Coronary artery (tissue), 2 donors: ENCODE results near the gene GAST.

Source experiments
- DNase-seq: peaks from one replicate; pipeline ENCODE4 v3.0.0-alpha.2; 2017; ENCODE audit warnings: low spot score
- H3K27ac ChIP-seq, 2 donors: fragments of 200-600 bp; sonication (generic); one replicate each; pipeline ENCODE4 v1.5.1; 2016 to 2019
- H3K4me3 ChIP-seq: fragments of 200-600 bp; sonication (generic); 2 replicates; pipeline ENCODE4 v1.5.1; 2016; ENCODE audit warnings: mild to moderate bottlenecking, moderate library complexity
- TF ChIP-seq, protein P1 (sequence below): fragments of 200-600 bp; sonication (generic); IDR thresholded peaks from one replicate; pipeline ENCODE4 v1.5.1; 2019; ENCODE audit warnings: antibody characterized with exemption

GAST gene, protein sequence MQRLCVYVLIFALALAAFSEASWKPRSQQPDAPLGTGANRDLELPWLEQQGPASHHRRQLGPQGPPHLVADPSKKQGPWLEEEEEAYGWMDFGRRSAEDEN

DNA sequence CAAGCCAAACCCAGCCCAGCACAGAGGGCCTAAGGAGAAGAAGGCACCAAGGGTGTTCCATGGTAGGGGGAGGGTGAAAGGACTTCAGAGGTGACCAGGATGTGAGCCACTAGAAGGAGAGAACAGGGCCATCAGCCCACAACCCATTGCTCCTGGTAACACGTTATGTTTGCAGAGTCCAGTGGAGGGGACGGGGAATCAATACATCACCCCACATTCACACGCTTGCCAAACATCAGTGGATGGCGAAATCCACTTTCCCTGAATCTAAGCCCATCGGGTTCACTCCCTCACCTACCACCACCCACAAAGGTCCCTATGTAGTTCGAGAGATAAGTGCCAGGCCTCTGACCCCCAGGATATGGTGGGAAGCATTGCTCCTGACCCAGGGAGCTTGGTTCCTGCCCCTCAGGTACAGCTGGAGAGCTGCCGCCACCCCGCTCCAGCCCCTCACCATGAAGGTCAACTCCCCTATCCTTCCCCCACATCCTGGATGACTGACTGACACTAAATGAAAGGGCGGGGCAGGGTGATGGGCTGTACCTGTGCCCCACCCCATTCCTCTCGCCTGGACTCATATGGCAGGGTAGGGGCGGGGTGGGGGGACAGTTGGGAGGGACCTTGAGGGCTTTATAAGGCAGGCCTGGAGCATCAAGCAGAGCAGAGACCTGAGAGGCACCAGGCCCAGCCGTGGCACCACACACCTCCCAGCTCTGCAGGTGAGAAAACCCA, at the start of gene GAST:
TSS of gene GAST (plus strand) at position 663 of the 732 bp plus-strand sequence. CDS start 3,106 bp downstream, outside the sequence.
- TF ChIP-seq, protein P1, sequence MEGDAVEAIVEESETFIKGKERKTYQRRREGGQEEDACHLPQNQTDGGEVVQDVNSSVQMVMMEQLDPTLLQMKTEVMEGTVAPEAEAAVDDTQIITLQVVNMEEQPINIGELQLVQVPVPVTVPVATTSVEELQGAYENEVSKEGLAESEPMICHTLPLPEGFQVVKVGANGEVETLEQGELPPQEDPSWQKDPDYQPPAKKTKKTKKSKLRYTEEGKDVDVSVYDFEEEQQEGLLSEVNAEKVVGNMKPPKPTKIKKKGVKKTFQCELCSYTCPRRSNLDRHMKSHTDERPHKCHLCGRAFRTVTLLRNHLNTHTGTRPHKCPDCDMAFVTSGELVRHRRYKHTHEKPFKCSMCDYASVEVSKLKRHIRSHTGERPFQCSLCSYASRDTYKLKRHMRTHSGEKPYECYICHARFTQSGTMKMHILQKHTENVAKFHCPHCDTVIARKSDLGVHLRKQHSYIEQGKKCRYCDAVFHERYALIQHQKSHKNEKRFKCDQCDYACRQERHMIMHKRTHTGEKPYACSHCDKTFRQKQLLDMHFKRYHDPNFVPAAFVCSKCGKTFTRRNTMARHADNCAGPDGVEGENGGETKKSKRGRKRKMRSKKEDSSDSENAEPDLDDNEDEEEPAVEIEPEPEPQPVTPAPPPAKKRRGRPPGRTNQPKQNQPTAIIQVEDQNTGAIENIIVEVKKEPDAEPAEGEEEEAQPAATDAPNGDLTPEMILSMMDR = no peak
- no peak for DNase-seq
- Histone ChIP-seq H3K4me3 (no peak within 1 kb of the TSS), H3K27ac (no peak within 1 kb of the TSS)

DNA sequence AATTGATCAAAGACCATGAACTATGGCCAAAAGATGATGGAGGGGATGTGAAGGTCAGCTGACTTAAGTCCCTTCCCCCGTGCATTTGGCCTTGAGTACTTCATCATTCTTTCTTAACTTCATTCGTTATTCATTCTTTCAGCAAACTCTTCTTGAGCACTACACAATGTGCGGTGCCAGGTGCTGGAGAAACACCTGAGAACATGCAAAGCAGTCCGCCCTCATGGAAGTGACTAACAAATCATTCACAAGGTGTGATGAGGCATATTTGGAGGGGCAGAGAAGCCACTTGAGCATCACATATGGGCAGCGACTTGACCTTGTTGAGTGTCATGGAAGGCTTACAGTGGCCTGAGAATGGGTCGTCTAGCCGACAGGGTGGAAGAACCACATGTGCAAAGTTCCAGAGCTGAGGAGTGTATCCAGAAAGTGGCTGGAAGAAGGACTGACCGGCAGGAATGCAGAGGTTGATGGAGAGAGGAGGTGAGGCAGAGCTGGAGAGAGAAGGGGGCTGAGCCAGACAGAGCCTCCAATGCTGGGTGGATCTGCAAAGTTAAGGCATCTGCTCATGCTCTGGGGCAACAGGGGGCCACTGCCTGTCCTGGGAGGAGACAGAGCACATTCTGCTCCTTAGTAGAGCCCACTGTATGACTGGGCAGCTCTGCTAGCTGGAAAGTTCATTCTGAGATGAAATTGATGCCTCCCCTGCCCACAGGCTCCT, 48.5 kb upstream of the GAST start:
- DNase-seq = no peak
- H3K27ac ChIP-seq = no peak overlapping the region
- TF ChIP-seq, protein P1 = no peak
- H3K4me3 ChIP-seq = no peak overlapping the region

DNA sequence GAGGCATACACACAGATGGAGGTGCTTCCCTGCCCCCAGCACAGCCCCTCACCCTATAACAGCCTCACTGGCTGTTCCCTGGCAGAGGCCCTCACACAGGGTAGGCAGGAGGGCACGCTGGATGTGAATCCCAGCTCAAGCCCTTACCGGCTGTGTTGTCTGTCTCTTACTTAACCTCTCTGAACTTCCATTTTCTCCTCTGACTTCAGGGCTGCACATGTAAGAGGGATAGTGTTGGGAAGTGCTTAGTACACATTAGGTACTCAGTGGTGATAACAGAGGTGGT, 48.0 kb upstream of the GAST start:
- TF ChIP-seq, protein P1 = no peak
- no peak for DNase-seq

DNA sequence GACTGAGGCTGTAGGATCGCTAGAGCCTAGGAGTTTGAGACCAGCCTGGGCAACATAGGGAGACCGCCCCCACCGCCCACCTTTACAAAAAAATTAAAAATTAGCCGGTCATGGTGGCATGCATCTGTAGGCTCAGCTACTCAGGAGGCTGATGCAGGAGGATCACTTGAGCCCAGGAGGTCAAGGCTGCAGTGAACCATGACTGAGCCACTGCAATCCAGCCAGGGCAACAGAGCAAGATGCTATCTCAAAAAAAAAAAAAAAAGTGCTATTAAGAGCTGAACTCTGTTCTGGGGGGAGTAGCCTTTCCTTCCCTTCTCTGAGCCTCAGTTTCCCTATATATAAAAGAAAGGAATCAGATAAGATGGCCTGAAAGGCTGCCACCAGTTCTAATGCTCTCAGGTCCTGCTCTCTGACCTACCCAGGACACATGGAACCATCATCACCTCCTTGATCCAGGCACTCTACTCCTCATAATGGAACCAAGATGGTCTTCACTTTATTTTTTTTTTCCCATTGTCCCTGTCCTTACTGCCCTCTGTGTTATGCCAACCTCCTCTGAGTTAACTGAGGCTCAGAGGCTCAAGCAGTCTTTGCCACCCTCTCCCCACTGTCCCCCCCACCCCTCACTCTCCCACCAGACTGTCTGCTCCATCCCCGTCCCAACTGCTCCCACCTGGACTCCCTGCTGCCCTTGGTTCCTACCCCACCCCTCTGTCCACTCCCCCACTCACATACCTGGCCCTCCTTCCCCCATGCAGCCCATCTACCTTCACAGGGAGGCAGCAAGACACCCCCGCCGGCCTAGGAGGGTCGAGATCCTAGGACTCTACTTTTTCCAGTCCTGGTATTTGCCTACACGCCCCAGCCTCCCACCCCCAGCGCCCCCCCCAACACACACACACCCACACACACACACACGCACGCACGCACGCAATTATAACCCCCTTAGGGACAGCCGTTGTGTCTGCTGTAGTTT, 47.3 kb upstream of the GAST start:
- H3K4me3 ChIP-seq = peak overlapping the region; percentile 73
- DNase-seq = no peak
- peak overlapping the region in 1 of 2 donors; percentile 76 for H3K27ac ChIP-seq
- TF ChIP-seq, protein P1 = no peak

More for the DNA sequence above, 48.0 kb upstream of the GAST start:
- Histone ChIP-seq H3K27ac (no peak overlapping the region), H3K4me3 (no peak overlapping the region)

DNA sequence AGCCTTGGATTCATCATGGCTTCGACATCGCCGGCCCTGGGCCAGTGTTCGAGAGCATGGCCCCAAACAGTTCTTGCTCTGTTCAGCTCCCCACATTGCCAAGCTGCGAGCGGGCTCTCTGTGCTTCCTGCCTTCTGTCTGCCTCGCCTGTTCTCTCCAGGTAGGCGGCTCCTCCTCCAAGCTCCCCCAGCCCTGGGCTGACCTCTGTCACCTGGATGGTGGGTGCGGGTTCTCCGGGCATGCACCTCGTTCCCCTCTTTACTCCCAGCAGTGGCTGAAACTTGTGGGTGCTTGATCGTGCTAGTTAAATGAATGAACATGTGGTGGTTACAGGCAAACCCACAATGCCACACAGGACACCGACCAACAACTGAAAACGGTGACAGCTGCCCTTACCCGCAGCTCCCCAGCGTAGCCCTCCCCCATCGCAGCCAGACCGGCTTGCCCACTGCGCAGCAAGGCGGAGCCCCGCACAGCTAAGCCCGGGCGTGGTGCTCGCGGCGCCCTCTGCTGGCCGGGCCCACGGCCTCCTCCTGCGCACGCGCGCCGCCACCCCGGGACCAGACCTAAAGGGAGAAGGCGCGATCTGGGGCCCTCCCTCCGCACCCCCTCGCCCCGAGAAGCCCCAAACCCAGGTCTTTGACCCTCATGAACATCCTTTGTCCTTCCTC, 46.4 kb upstream of the GAST start:
- Histone ChIP-seq H3K4me3 (peak overlapping the region; percentile 73), H3K27ac (peak overlapping the region; percentile 45 to 76)
- TF ChIP-seq, protein P1 = peak; percentile 86
- DNase-seq = peak; percentile 90

DNA sequence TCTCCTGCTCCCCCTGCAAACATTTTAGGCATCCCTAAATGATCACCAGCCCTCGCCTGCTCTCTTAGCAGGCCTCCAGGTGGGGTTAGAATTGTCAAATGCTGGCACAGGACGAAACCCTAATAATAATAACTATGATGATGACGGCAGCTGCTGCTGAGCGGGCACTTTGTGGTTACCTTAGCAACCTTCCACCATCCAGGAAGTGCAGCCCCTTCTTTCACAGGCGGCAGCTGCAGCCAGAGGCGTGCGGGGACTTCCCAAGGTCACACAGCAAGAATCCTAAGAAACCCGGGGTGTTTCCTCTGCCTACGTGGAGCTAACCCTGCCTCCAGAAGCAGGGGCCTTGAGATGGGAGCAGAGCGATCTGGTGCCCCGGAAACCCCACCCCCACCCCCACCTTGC, 45.9 kb upstream of the GAST start:
- Histone ChIP-seq H3K4me3 (peak overlapping the region; percentile 73), H3K27ac (peak overlapping the region; percentile 45 to 76)
- DNase-seq = no peak
- TF ChIP-seq, protein P1 = no peak
